Measurements from ENCODE around the gene ZNF320. TPM values are rescaled to one million over a fixed set of nuclear protein-coding genes. Genes with fewer than 3 reads are reported as not detected.
"Not testable (repeated sequence)": the region's sequence is repeated elsewhere in the genome, so short reads cannot be mapped to it uniquely, and the experiment has no call there.

ZNF320 gene
- polyA plus RNA-seq, 3 donors: 23.8 to 52.1 (median 45.3) TPM

DNA sequence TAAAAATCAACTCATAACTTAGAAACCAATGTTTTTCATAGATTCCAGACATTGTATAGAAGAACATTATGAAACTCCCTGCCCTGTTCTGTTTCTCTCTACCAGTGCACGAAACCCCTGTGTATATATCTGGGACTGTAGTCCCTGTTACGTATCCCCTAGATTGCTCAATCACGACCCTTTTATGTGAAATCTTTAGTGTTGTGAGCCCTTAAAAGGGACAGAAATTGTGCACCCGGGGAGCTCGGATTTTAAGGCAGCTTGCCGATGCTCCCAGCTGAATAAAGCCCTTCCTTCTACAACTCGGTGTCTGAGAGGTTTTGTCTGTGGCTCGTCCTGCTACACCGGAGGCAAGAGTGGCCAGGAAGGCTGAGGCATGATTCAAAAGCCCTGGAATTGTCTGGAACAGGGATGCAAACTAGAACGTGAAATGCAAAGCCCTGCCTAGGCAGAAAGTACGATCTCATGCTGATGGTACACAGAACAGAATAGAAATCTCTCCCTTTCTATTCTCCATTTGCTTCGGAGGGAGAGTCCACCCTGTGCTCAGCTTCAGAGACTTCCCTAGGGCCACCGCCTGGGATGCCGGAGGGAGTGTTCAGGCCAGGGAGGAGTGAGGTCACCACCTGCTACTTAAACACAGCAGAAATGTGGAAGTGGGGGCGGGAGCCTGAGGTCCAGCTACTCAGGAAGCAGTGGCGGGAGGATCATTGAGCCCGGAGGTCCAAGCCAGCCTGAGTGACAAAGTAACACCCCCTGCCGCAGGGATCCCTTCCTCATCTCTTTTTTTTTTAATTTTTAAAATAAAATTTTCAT, 26.6 kb upstream of the ZNF320 start:
- DNase-seq: no peak

DNA sequence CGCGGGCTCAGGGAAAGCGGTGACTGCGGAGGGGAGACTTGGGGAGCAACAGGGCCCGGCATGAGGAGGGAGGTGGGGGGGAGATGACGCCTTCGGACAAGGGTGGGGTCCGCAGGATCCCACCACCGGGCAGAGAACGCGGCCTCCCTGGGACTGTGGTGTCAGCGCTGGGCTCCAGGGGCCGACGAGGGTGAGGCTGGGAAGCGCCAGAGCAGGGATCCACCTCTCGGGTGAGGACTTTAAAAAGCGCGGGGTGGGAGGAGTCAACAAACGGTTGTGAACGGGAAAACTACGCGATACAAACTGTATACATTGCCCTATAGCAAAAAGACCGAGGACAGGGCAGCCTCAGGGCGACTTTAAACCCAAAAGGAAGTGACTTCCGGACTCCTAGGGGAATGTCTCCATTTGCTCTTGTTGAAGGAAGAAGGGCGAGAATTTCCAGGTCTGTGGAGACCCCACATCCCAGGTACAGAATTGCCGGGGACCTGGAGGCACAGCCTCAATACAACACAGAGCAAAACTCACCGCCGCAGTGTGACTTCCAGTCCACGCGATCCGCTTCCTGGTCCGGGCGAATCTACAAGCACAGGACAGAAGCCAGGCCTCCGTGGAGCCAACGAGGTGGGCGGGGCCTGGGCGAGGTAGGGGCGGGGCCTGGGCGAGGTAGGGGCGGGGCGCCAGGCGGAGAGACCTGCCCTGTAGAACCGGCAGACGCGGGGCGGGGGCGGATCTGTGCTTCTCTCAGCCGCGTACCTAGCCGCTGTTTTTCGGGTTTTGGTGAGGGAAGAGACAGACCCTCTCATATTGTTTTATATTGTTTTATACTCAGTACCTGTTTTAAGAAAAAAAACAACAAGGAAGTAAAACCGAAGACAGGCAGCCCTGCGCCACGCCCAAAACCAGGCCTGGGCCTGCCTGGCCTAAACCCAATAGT, 25.7 kb upstream of the ZNF320 start, which contains the start of gene ZNF888:
ZNF888 (minus strand) TSS at position 588 of the 937 bp plus-strand sequence. CDS start 5,555 bp downstream, outside the sequence.
- peak; percentile 85 for DNase-seq

- no peak for DNase-seq
These were observed 20.1 kb upstream of the ZNF320 start for GRCh38 chr19:52917531-52917930.

DNA sequence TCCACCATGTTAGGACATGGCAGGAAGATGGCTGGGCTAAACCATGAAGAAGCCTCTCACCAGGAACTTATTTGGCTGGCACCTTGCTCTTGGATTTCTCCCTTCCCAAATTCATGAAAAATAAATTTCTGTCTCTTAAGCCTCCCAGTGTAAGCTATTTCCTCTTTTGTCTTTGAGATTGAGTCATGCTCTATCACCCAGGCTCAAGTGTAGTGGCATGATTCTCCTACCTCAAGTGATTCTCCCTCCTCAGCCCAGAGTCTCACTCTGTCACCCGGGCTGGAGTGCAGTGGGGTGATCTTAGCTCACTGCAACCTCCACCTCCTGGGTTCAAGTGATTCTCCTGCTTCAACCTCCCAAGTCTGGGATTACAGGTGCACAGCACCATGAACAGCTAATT, 13.2 kb upstream of the ZNF320 start:
- DNase-seq: no peak

DNA sequence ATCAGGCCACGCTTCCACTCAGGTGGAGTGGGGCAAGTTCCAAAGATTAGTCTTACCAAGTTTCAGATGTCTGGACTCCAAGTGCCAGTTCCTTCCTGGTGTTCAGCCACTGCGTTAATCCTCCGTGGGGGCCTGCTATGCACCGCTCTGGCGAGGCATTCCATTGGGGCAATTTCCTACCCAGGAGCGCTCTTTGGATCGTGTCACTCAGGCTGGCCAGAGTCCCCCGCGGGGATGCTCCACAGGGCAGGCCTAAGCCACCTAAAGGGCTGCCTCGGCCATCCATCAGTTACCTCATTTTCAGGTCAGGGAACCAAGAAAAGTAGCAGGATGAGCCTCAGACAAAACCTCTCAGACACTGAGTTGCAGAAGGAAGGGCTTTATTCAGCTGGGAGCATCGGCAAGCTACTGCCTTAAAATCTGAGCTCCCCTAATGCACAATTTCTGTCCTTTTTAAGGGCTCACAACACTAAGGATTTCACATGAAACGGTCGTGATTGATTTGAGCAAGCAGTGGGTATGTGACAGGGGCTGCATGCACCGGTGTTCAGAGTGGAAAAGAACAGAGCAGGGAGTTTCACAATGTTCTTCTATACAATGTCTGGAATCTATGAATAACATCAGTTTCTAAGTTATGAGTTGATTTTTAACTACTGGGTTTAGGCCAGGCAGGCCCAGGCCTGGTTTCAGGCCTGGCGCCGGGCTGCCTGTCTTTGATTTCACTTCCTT, 6.8 kb upstream of the ZNF320 start:
- not testable (repeated sequence) for DNase-seq

- no peak for DNase-seq
These were observed 4.4 kb upstream of the ZNF320 start for GRCh38 chr19:52901842-52902241.

DNA sequence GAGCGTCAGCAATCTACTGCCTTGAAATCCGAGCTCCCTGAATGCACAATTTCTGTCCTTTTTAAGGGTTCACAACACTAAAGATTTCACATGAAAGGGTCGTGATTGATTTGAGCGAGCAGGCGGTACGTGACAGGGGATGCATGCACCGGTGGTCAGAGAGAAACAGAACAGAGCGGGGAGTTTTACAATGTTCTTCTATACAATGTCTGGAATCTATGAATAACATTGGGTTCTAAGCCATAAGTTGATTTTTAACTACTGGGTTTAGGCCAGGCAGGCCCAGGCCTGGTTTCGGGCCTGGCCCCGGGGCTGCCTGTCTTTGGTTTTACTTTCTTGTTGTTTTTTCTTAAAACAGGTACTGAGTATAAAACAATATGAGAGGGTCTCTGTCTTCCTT, 1.2 kb upstream of the ZNF320 start:
- peak; percentile 3 for DNase-seq

- no peak for DNase-seq
These were observed 666 bp upstream of the ZNF320 start for GRCh38 chr19:52898101-52898500.

GRCh38 chr19:52896431-52897137, 851 bp downstream of the ZNF320 start:
- DNase-seq: peak; percentile 31

- no peak for DNase-seq
These were observed 6.1 kb downstream of the ZNF320 start for GRCh38 chr19:52891336-52891735.

DNA sequence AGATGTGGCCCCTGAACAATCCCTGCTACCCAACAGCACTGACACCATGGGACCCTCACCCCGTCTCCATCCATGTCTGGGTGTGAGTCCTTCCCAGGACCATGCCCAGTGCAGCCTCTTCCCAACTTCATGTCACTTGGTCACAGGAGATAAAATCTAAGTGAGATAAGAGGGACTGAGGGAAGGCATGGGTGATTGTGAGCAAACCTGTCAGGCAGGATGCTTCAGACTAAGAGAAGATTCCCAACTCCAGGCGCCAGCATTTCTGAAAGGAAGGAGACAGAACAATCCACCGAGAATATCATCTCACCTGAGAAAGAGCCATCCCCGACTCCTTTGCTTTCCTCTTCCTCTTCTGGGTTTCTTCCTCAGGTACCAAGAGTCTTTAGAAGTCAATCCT, 7.5 kb downstream of the ZNF320 start:
- no peak for DNase-seq

DNA sequence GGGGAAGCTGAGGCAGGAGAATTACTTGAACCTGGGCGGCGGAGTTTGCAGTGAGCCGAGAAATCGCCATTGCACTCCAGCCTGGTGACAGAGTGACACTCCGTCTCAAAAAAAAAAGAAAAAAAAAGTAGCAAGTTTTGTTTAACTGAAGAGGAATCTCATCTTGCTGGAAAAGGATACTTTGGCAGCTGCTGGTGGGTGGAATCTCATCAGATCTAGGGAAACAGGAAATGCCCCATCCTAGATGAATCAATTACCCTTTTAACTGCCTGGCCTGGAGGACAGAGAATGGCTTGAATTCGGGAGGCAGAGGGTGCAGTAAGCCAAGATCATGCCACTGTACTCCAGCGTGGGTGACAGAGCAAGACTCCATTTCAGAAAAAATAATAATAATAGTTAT, 8.4 kb downstream of the ZNF320 start:
- no peak for DNase-seq

- no peak for DNase-seq
These were observed 16.5 kb downstream of the ZNF320 start for GRCh38 chr19:52880895-52881389.

GRCh38 chr19:52872996-52873395, 24.4 kb downstream of the ZNF320 start:
- not testable (repeated sequence) for DNase-seq

DNA sequence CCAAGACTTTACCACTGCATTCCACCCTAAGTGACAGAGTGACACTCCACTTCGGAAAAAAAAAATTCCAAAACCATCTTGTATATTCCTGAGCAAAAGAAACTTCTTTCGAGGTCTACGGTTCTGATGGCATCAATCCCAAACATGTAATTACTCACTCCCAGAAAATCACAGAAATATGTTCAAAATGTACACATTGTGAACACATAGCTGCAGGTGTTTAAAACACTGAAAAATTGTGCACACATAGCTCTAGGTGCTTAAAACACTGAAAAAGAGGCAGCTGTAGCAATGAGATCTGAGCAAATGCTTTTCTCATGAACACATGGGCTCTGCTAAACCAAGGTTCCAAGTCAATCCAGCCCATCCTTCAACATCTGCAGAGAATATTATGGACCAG, 26.0 kb downstream of the ZNF320 start:
- no peak for DNase-seq

DNA sequence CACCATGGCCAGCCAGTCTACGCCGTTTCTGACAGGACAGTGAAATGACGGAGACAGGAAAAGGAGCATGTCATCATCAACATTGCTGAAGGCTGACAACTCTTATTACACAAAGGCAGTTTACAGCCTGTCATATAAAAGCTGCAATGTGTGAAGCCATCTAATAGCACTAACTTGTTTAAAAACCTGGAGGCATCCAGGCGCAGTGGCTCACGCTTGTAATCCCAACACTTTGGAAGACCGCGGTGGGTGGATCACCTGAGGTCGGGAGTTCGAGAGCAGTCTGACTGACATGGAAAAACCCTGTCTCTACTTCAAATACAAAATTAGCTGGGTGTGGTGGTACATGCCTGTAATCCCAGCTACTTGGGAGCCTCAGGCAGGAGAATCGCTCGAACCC, 29.4 kb downstream of the ZNF320 start:
- DNase-seq: not testable (repeated sequence)

GRCh38 chr19:52857378-52858191, 39.9 kb downstream of the ZNF320 start, which contains the start of gene ZNF468:
Gene ZNF468, minus strand, starts transcription at chr19:52857619. Its CDS starts 3,347 bp downstream, at chr19:52854272.
- peak; percentile 46 for DNase-seq

DNA sequence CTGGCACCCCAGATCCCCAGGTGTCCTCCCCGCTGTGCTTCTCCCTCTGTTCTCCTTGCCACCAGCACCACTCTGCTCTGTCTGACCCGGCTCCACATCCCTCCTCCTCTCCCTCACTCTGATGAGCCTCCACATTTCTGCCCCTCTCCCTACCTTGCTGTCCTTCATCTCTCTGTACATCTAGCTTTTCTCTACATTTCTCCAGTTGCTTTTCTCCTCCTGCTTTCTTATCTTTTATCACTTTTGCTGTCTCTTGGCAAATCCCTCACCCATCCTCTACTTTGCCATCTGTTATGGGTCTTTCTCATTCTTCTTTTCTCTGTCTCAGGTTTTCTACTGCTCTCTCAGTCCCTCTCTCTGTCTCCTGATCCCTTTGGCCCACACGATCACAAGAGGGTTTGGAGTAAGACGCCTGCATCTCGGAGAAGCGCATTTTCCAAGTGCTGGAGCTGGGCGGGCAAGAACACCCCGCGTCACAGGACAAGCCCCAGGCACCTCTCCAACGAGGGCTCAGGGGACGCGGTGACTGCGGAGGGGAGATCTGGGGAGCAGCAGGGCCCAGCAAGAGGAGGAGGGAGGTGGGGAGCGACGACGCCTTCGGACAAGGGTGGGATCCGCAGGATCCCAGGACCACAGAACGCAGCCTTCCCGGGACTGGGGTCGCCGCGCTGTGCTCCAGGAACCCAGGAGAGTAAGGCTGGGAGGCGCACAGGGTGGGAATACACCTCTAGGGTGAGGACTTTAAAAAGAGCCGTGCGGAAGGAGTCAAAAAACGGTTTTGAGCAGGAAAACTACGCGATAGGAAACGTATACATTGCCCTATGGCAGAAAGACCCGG, 40.7 kb downstream of the ZNF320 start:
- not testable (repeated sequence) for DNase-seq

Data from renal pelvis (tissue), 4 donors.